ENCODE data around the gene MYO18A.

GRCh38 chr17:29178750-29179231, 1.4 kb downstream of the MYO18A start:
- TF ChIP-seq, protein P1, sequence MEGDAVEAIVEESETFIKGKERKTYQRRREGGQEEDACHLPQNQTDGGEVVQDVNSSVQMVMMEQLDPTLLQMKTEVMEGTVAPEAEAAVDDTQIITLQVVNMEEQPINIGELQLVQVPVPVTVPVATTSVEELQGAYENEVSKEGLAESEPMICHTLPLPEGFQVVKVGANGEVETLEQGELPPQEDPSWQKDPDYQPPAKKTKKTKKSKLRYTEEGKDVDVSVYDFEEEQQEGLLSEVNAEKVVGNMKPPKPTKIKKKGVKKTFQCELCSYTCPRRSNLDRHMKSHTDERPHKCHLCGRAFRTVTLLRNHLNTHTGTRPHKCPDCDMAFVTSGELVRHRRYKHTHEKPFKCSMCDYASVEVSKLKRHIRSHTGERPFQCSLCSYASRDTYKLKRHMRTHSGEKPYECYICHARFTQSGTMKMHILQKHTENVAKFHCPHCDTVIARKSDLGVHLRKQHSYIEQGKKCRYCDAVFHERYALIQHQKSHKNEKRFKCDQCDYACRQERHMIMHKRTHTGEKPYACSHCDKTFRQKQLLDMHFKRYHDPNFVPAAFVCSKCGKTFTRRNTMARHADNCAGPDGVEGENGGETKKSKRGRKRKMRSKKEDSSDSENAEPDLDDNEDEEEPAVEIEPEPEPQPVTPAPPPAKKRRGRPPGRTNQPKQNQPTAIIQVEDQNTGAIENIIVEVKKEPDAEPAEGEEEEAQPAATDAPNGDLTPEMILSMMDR (IDR thresholded peaks at IDR 0.05; ENCODE audit: insufficient read depth, low read depth, low read length): no peak
- TF ChIP-seq EZH2 (IDR thresholded peaks at IDR 0.05; ENCODE audit: insufficient read depth, low read length): no peak
